H9 (cell line): Measurements from ENCODE around the gene PRR23E. TPM values are rescaled to one million over a fixed set of nuclear protein-coding genes. Genes with fewer than 3 reads are reported as not detected.

Experiments used
- DNase-seq: peaks from one replicate; pipeline ENCODE4 v3.0.0-alpha.2; 2017
- H2AFZ ChIP-seq: one replicate; pipeline ENCODE4 v1.6.1; 2013; ENCODE audit warnings: mild to moderate bottlenecking, low read length, control low read depth, moderate library complexity
- H2AK5ac ChIP-seq: 2 replicates; pipeline ENCODE4 v1.6.1; 2013; ENCODE audit warnings: low read length, control low read depth, mixed read lengths; ENCODE audit not compliant: insufficient read length
- H2BK120ac ChIP-seq: one replicate; pipeline ENCODE4 v1.6.1; 2013; ENCODE audit warnings: low read depth, mild to moderate bottlenecking, low read length, control low read depth, inconsistent platforms; ENCODE audit not compliant: poor library complexity, severe bottlenecking
- H2BK12ac ChIP-seq: 2 replicates; pipeline ENCODE4 v1.6.1; 2013; ENCODE audit warnings: low read length, control low read depth, mixed read lengths, low read depth; ENCODE audit not compliant: insufficient read length
- H2BK15ac ChIP-seq: 2 replicates; pipeline ENCODE4 v1.6.1; 2013; ENCODE audit warnings: low read depth, low read length, control low read depth
- H2BK20ac ChIP-seq: one replicate; pipeline ENCODE4 v1.6.1; 2013; ENCODE audit warnings: low read depth, mild to moderate bottlenecking, low read length, control low read depth, inconsistent platforms; ENCODE audit not compliant: poor library complexity, severe bottlenecking
- H2BK5ac ChIP-seq: 2 replicates; pipeline ENCODE4 v1.6.1; 2013; ENCODE audit warnings: low read length, control low read depth, mixed read lengths; ENCODE audit not compliant: insufficient read length
- H3K14ac ChIP-seq: 2 replicates; pipeline ENCODE4 v1.6.1; 2013; ENCODE audit warnings: low read length, control low read depth; ENCODE audit not compliant: insufficient read depth
- H3K18ac ChIP-seq: 2 replicates; pipeline ENCODE4 v1.6.1; 2013; ENCODE audit warnings: low read depth, mild to moderate bottlenecking, mixed read lengths, low read length, control low read depth; ENCODE audit not compliant: insufficient read length
- H3K23ac ChIP-seq: 2 replicates; pipeline ENCODE4 v1.6.1; 2013; ENCODE audit warnings: low read length, control low read depth, mixed read lengths, low read depth; ENCODE audit not compliant: insufficient read length
- H3K23me2 ChIP-seq: 2 replicates; pipeline ENCODE4 v1.6.1; 2013; ENCODE audit warnings: low read depth, mild to moderate bottlenecking, mixed read lengths, low read length, control low read depth; ENCODE audit not compliant: insufficient read length, poor library complexity, severe bottlenecking
- H3K27ac ChIP-seq: 2 replicates; pipeline ENCODE4 v1.5.1; 2013; ENCODE audit warnings: low read length, control low read depth, mixed read lengths, low read depth; ENCODE audit not compliant: insufficient read length
- H3K27me3 ChIP-seq: 2 replicates; pipeline ENCODE4 v1.6.1; 2013; ENCODE audit warnings: low read length, control low read depth, inconsistent platforms; ENCODE audit not compliant: insufficient read depth
- H3K4ac ChIP-seq: 2 replicates; pipeline ENCODE4 v1.6.1; 2013; ENCODE audit warnings: low read depth, mild to moderate bottlenecking, control low read depth, inconsistent platforms, low read length, moderate library complexity
- H3K4me1 ChIP-seq: 2 replicates; pipeline ENCODE4 v1.6.1; 2013; ENCODE audit warnings: low read length, control low read depth, inconsistent platforms; ENCODE audit not compliant: insufficient read depth
- H3K4me2 ChIP-seq: 2 replicates; pipeline ENCODE4 v1.6.1; 2013; ENCODE audit warnings: low read length, control low read depth, mixed read lengths; ENCODE audit not compliant: insufficient read length, insufficient read depth
- H3K56ac ChIP-seq: 2 replicates; pipeline ENCODE4 v1.6.1; 2013; ENCODE audit warnings: low read depth, mild to moderate bottlenecking, mixed read lengths, low read length, control low read depth; ENCODE audit not compliant: insufficient read length
- H3K79me1 ChIP-seq: 2 replicates; pipeline ENCODE4 v1.6.1; 2013; ENCODE audit warnings: low read depth, mild to moderate bottlenecking, moderate library complexity, low read length, control low read depth, inconsistent platforms; ENCODE audit not compliant: insufficient read depth, poor library complexity, severe bottlenecking
- H3K79me2 ChIP-seq: 2 replicates; pipeline ENCODE4 v1.6.1; 2013; ENCODE audit warnings: low read length, control low read depth, inconsistent platforms; ENCODE audit not compliant: insufficient read depth
- H3K9ac ChIP-seq: 2 replicates; pipeline ENCODE4 v1.6.1; 2013; ENCODE audit warnings: low read length, control low read depth, mixed read lengths; ENCODE audit not compliant: insufficient read length; ENCODE audit errors: extremely low read depth
- H3K9me3 ChIP-seq: one replicate; pipeline ENCODE4 v1.6.1; 2013; ENCODE audit warnings: low read depth, low read length, inconsistent platforms; ENCODE audit not compliant: control insufficient read depth
- H3T11ph ChIP-seq: one replicate; pipeline ENCODE4 v1.6.1; 2013; ENCODE audit warnings: mild to moderate bottlenecking, low read length, control low read depth, inconsistent platforms
- H4K20me1 ChIP-seq: one replicate; pipeline ENCODE4 v1.6.1; 2013; ENCODE audit not compliant: control insufficient read depth, insufficient read length, insufficient read depth
- H4K5ac ChIP-seq: 2 replicates; pipeline ENCODE4 v1.6.1; 2013; ENCODE audit warnings: low read depth, mild to moderate bottlenecking, mixed read lengths, low read length, control low read depth; ENCODE audit not compliant: insufficient read length
- H4K8ac ChIP-seq: replicated peaks from 2 replicates; pipeline ENCODE4 v1.6.1; 2013; ENCODE audit warnings: low read length, control low read depth, mixed read lengths, low read depth; ENCODE audit not compliant: insufficient read length
- H4K91ac ChIP-seq: 2 replicates; pipeline ENCODE4 v1.6.1; 2013; ENCODE audit warnings: low read depth, mild to moderate bottlenecking, moderate library complexity, mixed read lengths, low read length, control low read depth; ENCODE audit not compliant: insufficient read length
- H3K27ac Mint-ChIP-seq, 3 experiments: 2 replicates in 2 of 3; 3 replicates in 1 of 3; pipeline ENCODE4 v1.8.0; 2020 to 2021; ENCODE audit warnings: mixed read lengths in 3 of 3, mild to moderate bottlenecking in 1 of 3, moderate library complexity in 1 of 3
- H3K27me3 Mint-ChIP-seq: 2 replicates; pipeline ENCODE4 v1.8.0; 2021; ENCODE audit warnings: low read depth, mild to moderate bottlenecking, moderate library complexity, mixed read lengths
- H3K36me3 Mint-ChIP-seq, 3 experiments: 2 replicates in 2 of 3; 3 replicates in 1 of 3; pipeline ENCODE4 v1.8.0; 2020 to 2021; ENCODE audit warnings: low read depth in 3 of 3, mixed read lengths in 3 of 3; ENCODE audit not compliant: insufficient read depth in 1 of 3
- H3K4me1 Mint-ChIP-seq, 2 experiments: 2 replicates each; pipeline ENCODE4 v1.8.0; 2020; ENCODE audit warnings: mixed read lengths in 2 of 2
- H3K4me3 Mint-ChIP-seq, 2 experiments: 2 replicates in 1 of 2; 3 replicates in 1 of 2; pipeline ENCODE4 v1.8.0; 2020 to 2021; ENCODE audit warnings: mild to moderate bottlenecking in 2 of 2, mixed read lengths in 2 of 2, moderate library complexity in 1 of 2
- H3K9me3 Mint-ChIP-seq, 2 experiments: 2 replicates in 1 of 2; 3 replicates in 1 of 2; pipeline ENCODE4 v1.8.0; 2020; ENCODE audit warnings: mild to moderate bottlenecking in 2 of 2, mixed read lengths in 2 of 2, moderate library complexity in 1 of 2
- WGBS: extraction: QIAGEN DNeasy Blood & Tissue Kit; methylation state at CpG from one replicate; pipeline ENCODE4 v1.1.7; 2013; ENCODE audit warnings: missing lambda C conversion rate, low lambda C conversion rate, mixed read lengths; ENCODE audit not compliant: insufficient read length; ENCODE audit errors: extremely low coverage; 5-methylcytosine and 5-hydroxymethylcytosine counted together
- total RNA-seq: library from RNA; stranded (reverse); gene quantifications from 2 replicates; pipeline ENCODE4 v1.2.1, GENCODE V29; 2021
- TF ChIP-seq, protein P1 (sequence below): fragments of 200-600 bp; sonication (generic); conservative IDR thresholded peaks from 3 replicates; pipeline ENCODE4 v1.8.0; 2021; ENCODE audit warnings: antibody characterized with exemption, mild to moderate bottlenecking

Gene PRR23E
- total RNA-seq, 1 experiment from 2014 or later = not detected

DNA sequence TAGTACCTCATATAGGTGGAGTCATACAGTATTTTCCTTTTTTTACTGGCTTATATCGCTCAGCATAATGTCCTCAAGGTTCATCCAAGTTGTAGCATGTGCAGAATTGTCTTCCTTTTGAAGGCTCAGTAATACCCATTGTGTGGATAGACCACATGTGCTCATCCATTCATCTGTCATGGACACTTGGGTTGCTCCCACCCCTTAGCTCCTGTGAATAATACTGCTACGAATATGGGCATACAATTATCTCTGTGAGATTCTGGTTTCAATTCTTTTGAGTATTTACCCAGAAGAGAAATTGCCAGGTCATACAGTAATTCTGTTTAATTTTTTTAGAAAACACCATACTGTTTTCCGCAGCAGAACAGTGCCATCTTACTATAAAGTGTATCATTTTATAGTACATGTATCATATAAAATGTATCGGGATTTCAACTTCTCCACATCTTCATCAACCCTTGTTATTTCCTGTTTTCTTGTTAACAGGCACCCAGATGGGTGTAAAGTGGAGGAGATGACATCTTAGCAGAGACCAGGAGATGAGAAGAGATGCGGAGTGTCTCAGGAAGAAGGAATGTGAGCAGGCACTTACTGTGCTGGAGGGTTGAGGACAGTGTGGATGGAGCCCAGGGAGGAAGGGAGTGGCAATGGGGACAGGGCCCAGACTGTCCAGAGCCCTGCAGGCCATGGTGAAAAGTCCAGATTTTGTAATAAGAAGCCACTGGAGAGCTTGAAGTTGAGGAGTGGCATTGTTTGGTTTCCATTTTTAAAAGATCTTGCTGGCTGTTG is 27.0 kb upstream of the PRR23E start:
- Histone ChIP-seq H2BK15ac (no peak overlapping the region), H3K18ac (no peak overlapping the region), H3K9ac (no peak overlapping the region), H2BK12ac (no peak overlapping the region), H2AK5ac (no peak overlapping the region), H3K79me2 (no peaks in the 10 kb centered on the region), H4K91ac (no peak overlapping the region), H3K23me2 (no peaks in the 10 kb centered on the region), H3K23ac (no peak overlapping the region), H4K5ac (no peak overlapping the region), H2BK5ac (no peak overlapping the region), H3K4me2 (no peak overlapping the region), H3T11ph (no peak overlapping the region), H3K56ac (no peak overlapping the region), H3K4me1 (no peaks in the 10 kb centered on the region), H3K27ac (no peak overlapping the region), H3K4ac (no peak overlapping the region), H3K14ac (no peak overlapping the region), H4K8ac (no peak overlapping the region), H3K79me1 (no peaks in the 10 kb centered on the region), H2AFZ (no peak overlapping the region), H2BK20ac (no peak overlapping the region), H2BK120ac (no peak overlapping the region), H3K27me3 (no peaks in the 10 kb centered on the region), H4K20me1 (no peaks in the 10 kb centered on the region), H3K9me3 (no peaks in the 10 kb centered on the region)
- Mint-ChIP-seq H3K9me3 (no peaks in the 10 kb centered on the region), H3K4me3 (no peak overlapping the region), H3K4me1 (peaks cover 0 to 3% of the 10 kb centered on the region in 2 experiments; a peak in 1 of 4 replicates), H3K27ac (no peak overlapping the region), H3K27me3 (peaks cover 21% of the 10 kb centered on the region), H3K36me3 (no peaks in the 10 kb centered on the region)
- DNase-seq = no peak
- WGBS = no CpG with 5 or more reads among the region's 5 CpGs
- TF ChIP-seq, protein P1, sequence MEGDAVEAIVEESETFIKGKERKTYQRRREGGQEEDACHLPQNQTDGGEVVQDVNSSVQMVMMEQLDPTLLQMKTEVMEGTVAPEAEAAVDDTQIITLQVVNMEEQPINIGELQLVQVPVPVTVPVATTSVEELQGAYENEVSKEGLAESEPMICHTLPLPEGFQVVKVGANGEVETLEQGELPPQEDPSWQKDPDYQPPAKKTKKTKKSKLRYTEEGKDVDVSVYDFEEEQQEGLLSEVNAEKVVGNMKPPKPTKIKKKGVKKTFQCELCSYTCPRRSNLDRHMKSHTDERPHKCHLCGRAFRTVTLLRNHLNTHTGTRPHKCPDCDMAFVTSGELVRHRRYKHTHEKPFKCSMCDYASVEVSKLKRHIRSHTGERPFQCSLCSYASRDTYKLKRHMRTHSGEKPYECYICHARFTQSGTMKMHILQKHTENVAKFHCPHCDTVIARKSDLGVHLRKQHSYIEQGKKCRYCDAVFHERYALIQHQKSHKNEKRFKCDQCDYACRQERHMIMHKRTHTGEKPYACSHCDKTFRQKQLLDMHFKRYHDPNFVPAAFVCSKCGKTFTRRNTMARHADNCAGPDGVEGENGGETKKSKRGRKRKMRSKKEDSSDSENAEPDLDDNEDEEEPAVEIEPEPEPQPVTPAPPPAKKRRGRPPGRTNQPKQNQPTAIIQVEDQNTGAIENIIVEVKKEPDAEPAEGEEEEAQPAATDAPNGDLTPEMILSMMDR = no peak
